H1 (cell line): Measurements from ENCODE around the gene PKD1L1. TPM values are rescaled to one million over a fixed set of nuclear protein-coding genes. Genes with fewer than 3 reads are reported as not detected.

Experiments
- CBX5 ChIP-seq: fragments of 300-800, 300-1000 bp; sonication (generic); IDR thresholded peaks from 2 replicates; pipeline ENCODE4 v1.7.1; 2016; ENCODE audit warnings: antibody characterized with exemption, low read length, low read depth
- MAFK ChIP-seq: IDR thresholded peaks from 2 replicates; pipeline ENCODE4 v1.6.1; 2012; ENCODE audit warnings: low read depth, mild to moderate bottlenecking, improper control_type of control experiment, low read length
- polyA plus RNA-seq, 7 experiments: library from polyadenylated mRNA; depleted of rRNA in 3 of 7; stranded (reverse) in 5 of 7; unstranded in 2 of 7; fragments of >200 nt in 5 of 7; fragments of 200-250 nt in 2 of 7; gene quantifications; 1 replicate in 5 of 7; 2 replicates in 1 of 7; 4 replicates in 1 of 7; pipeline versions ENCODE4 v1.2.1 to v1.2.3, GENCODE V29; 2011 to 2013; ENCODE audit warnings: missing spikeins in 2 of 7, mixed read lengths in 2 of 7
- total RNA-seq: library from RNA; stranded (reverse); fragmentation: NEBNext Ultra II Directional; extraction: Animal tissue kit (Norgen Biotek cat#: 25700); gene quantifications from 2 replicates; pipeline ENCODE4 v1.2.1, GENCODE V29; 2021

The PKD1L1 gene
- total and polyA plus RNA-seq, 2 of the 8 experiments (the other 6 are each of a cell fraction or from before 2014, with no cell fraction given), result 0.22 to 0.35 TPM

DNA sequence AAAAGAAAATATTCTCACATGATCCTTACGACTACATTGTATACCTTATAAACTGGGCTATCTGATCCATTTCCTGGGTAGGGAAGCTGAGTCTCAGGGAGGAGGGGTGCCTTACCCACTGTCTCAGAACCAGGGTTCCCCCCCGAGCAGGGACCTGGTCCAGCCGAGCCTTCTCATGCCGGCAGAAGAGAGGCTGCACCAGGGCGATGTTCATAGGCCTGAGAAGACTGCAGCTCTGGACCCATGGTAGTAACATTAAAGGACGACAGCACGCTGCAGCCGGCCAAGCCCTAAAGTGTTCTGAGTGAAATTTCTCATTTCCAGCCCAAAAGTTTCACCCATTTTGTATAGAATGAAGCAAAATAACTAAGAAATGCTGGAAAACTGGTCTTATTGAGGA is 203.4 kb downstream of the PKD1L1 start (continued):
- TF ChIP-seq CBX5 (no peak), MAFK (no peak)
